Measurements from ENCODE around the gene CDCP1.
"Not testable (repeated sequence)": the region's sequence is repeated elsewhere in the genome, so short reads cannot be mapped to it uniquely, and the experiment has no call there.

CDCP1 gene

DNA sequence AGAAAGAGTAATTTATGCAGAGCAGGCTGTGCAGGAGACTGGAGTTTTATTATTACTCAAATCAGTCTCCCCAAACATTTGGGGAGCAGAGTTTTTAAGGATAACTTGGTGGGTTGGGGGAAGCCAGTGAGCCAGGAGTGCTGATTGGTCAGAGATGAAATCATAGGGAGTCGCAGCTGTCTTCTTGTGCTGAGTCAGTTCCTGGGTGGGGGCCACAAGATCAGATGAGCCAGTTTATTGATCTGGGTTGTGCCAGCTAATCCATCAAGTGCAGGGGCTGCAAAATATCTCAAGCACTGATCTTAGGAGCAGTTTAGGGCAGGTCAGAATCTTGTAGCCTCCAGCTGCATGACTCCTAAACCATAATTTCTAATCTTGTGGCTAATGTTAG lies 92.4 kb downstream of the CDCP1 start:
- not testable (repeated sequence) for DNase-seq

DNA sequence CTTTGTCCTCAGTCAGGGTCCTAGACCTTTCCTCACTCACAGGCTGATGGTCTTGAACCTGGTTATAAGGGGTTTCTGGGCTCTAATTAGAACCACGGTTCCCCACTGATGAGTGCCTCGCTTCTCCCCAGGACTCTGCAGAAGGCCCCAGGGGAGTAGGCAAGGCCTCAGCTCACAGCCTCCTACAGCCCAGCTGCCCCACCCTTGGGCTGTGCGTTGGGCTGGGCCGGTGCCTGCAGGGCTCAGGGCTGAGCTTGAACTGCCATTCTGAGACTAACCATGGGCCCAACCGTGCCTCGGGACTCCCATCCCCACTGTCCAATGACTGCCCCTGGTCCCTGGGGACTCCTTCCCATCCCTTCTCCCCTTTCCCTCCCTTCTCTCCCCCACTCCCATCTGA lies 94.5 kb downstream of the CDCP1 start:
- DNase-seq: no peak

DNA sequence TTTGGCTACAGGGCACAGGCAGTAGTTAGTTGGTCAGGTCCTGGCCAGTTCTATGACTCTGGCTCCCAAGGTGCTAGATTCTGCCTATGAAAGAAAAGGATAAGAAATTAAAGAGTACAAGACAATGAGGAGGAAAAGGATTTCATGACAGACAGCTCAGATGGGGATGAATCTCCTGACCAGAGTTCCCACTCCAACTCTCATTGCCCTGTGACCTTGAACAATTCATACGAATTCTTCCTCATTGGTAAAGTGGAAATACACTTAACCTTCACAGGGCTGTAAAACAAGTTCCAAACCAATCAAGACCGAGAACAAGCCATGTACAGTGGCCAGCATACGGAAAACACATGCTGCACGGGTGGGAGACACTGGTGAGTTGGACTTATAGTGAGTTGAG lies 96.4 kb downstream of the CDCP1 start:
- no peak for DNase-seq

DNA sequence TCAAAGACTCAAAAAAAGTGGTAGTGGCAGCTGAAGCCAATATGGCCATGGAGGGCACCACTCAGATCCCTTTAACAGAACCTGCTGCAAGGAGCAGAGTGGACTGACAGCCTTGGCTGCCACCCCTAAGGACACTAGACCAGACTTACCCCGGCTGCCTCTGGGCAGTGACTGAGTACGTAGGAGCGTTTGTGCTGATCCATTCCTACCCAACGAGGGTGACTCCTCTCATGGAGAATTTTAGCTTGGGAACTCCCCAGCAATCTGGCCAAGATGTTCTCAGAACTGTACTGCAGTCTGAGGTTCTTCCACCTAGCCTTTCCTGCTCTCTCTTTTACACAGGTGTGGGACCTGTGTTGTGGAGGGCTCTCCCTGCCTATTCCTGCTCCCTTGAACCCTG lies 97.9 kb downstream of the CDCP1 start:
- DNase-seq: no peak

DNA sequence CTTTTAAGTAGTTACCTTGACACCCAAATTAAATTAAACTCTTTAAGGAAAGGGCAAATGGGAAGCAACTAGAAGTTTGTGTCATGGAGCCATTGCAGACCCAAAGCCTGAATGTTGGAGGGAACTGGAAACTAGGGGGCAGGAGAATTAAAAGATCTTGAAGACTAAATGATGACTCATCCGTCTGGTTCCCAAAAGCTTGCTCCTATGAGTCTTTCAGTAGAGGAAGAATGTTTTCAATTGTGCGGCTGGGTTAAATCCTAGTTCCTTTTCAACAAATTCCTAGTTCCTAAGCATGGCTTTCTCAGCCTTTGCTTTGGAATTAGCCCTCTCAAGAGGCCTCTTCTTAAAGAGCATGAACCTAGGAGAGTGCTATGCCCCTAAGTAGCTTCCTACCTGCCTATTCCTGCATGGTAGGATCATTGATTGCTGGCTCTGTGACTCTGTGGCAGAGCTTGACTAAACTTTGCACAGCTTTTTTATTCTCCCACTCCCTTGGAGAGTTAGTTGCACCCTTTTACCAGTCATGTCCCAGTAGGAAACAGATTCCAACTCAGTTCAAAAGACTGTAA lies 102.4 kb downstream of the CDCP1 start:
- DNase-seq: no peak

DNA sequence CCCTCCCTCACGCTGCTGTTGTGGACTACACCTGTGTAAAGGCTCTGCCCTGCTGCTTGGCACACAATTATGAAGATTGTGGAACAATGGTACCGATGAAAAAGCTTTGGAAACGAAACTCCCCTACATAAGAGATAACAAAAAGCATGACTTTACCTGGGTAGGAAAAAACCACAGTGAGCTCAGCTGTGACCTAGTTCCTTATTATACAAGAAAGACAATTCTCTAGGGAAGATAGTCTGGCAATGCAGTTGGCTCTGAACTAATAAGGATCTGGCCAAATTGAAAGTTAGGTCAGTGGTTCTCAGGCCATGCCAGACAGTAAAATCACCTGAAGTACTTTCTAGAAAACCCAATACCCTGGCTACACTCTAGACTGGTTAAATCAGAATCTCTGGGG lies 104.0 kb downstream of the CDCP1 start:
- no peak for DNase-seq

DNA sequence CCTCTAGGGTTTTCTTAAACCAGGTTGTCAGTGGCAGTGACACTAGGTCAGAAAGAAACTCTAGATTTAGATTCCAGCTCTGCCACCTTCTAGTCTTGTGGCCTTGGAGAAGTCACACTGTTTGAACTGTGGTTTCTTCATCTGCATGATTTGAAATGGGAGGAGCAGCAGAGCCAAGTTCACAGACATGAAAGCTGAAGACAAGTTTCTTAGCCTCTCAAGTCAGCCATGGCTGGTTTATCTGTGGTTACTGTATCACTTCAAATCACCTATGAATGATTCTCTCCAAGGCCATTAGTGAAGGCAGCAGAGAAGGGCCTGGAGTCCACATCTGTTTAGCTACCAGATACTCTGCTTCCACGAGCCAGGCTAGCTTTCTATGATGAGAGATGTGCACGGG lies 104.5 kb downstream of the CDCP1 start:
- no peak for DNase-seq

DNA sequence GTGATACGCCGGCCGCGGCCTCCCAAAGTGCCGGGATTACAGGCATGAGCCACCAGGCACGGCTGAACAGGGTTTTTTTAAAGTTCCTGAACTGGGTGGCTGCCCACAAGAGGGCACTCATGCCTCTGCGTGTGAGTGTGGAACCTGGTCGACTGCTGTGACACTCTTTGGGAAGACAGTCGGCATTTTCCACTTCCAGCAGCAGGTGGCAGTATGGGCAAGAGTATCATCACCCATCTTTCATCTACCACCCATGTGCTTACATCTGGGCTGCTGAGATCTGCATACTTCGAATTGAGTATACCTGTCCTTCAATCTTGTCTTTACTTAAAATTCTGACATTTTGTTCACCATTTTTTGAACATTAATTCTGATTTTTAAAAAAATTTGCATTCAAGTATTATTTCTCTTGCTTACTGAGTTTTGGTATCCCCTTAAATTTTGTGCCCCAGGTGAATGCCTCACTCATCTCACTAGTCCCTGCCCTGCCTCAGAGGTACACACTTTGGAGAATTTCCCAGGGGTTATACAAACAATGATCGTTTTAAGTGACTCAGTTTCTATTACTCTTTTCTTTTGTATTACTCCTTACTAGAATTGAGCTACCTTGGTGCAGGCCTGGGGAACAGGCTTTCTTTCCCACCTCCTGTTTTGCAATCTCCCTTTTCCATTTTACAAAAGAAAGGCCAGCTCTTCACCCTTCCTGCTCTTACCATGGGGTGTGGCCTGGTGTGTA lies 108.3 kb downstream of the CDCP1 start:
- peak; percentile 94 for DNase-seq

DNA sequence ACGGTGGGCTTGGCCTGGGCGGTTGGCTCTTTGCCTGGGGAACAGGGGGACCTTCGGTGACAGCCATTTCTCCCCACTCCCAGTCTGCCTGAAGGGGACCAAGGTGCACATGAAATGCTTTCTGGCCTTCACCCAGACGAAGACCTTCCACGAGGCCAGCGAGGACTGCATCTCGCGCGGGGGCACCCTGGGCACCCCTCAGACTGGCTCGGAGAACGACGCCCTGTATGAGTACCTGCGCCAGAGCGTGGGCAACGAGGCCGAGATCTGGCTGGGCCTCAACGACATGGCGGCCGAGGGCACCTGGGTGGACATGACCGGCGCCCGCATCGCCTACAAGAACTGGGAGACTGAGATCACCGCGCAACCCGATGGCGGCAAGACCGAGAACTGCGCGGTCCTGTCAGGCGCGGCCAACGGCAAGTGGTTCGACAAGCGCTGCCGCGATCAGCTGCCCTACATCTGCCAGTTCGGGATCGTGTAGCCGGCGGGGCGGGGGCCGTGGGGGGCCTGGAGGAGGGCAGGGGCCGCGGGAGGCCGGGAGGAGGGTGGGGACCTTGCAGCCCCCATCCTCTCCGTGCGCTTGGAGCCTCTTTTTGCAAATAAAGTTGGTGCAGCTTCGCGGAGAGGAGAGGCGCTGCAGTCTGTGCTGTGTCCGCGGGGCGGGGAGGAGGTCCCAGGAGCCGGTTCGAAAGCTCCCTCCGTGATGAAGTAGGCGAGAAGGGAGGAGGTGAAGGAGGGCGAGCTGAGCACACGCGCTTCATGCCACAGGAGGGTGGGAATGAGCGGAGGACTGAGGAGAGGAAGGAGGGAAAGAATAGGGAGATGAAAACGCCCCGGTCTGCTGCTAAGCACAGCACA lies 110.5 kb downstream of the CDCP1 start:
- no peak for DNase-seq

DNA sequence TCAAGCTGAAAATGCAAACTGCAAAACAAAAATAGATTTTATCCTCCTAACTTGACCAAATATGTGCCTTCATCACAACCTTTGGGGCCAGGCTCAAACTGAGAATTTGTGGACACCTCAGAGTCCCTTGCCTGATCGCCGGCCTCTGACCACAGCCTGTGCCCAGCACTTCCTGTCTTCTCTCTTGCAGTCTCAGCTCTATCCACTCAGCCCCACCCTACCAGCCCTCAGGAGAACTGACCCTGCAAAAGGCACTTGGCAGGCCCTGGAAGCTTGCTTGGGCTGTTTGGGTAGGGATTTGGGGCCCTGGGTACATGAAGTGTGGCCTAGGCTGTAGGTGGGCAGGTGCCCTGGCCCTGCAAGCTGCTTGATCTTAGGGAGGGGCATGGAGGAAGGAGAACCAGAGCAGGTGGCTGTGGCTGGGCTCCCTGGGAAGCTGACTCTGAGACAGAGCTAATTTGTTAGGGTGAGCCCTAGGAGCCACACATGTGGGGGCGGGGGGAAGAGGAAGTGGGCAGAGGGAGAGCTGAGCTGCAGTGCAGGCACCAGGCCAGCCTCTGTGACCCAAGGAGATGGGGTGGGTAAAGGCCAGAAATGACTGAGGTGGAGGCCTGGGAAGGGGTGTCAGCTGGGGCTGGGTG lies 111.4 kb downstream of the CDCP1 start:
- no peak for DNase-seq

DNA sequence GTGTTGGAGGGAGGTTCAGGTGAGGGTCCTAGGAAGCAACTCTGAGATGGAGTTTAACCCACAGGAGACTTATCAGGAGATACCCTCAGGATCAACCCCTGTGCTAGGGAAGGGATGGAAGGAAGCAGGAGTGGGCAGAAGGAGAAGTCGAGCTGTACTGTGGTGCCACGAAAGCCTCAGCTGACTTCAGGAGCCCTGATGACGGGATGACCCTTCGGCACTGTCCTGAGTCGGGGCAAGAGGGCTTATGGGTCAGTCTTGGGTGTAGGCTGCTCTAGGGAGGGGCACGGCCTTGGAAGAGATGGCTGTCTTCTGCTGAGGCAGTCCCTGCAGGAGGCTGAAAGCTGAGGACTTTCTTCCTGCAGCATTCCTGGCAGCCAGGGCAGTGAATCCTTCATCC lies 112.4 kb downstream of the CDCP1 start:
- no peak for DNase-seq
